IMR-90 (cell line): ENCODE data around the gene TBC1D22B. TPM values are rescaled to one million over a fixed set of nuclear protein-coding genes. Genes with fewer than 3 reads are reported as not detected.

Source experiments
- BHLHE40 ChIP-seq: fragments of 150-350 bp; IDR thresholded peaks from 2 replicates; pipeline ENCODE4 v1.6.1; 2016; ENCODE audit warnings: mild to moderate bottlenecking, low read depth, low read length
- FOS ChIP-seq: fragments of 150-350 bp; IDR thresholded peaks from 2 replicates; pipeline ENCODE4 v1.6.1; 2016; ENCODE audit warnings: low read depth, low read length
- MXI1 ChIP-seq: IDR thresholded peaks from 2 replicates; pipeline ENCODE4 v1.6.1; 2012; ENCODE audit warnings: low read depth, mild to moderate bottlenecking, low read length, moderate library complexity, borderline replicate concordance
- POLR2A ChIP-seq: IDR thresholded peaks from 2 replicates; pipeline ENCODE4 v1.6.1; 2012; ENCODE audit warnings: mild to moderate bottlenecking, low read depth, low read length
- RCOR1 ChIP-seq: IDR thresholded peaks from 2 replicates; pipeline ENCODE4 v1.6.1; 2012; ENCODE audit warnings: mild to moderate bottlenecking, low read length, improper control_type of control experiment; ENCODE audit not compliant: insufficient replicate concordance
- SMC3 ChIP-seq: fragments of 150-350 bp; IDR thresholded peaks from 2 replicates; pipeline ENCODE4 v1.6.1; 2016; ENCODE audit warnings: low read depth, mild to moderate bottlenecking, antibody characterized with exemption, low read length, moderate library complexity
- polyA plus RNA-seq, 3 experiments: library from polyadenylated mRNA; depleted of rRNA; stranded (reverse); fragments of >200 nt; gene quantifications; 2 replicates each; pipeline ENCODE4 v1.2.3, GENCODE V29; 2012; ENCODE audit warnings: low replicate concordance in 1 of 3
- total RNA-seq: library from RNA; depleted of rRNA; stranded (reverse); fragments of >200 nt; gene quantifications from 2 replicates; pipeline ENCODE4 v1.2.3, GENCODE V29; 2012
- TF ChIP-seq, protein P1 (sequence below): fragments of 150-350 bp; IDR thresholded peaks from 2 replicates; pipeline ENCODE4 v1.6.1; 2017; ENCODE audit warnings: mild to moderate bottlenecking, antibody characterized with exemption, low read length, low read depth

Gene TBC1D22B
- total and polyA plus RNA-seq, 2 of the 4 experiments (the other 2 are of a cell fraction) = 6.6 to 7.5 TPM

DNA sequence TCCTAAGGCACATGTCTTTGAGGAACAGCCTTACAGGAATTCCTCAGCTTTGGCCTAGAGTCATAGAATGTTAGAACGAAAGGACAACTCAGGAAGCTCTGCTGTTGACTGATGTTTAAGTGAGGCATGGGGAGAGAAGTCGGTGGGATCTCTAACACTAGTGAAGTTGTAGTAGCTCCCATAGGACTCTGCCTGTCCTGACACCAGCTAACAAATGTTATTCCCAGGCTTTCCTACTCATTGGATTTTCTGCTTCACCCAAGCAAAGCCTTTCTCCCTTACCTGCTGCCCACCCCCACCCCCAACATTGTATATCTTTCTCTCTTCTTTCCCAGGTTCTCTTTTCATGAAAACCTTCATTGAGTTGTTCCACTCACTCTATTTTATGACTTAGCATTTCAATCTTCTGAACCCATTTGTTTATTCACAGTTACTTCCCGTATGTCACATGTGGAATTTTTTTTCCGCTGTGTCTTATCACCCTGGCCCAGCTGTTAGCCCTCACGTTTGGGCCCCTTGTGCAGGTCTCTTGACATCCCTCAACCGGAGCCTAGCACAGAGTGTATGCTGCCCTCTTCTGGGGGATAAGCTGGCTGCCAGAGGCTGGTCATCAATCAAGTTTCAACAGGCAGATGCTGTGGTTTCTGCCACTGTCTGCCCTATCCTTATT lies 57.0 kb downstream of the TBC1D22B start (continued):
- TF ChIP-seq RCOR1 = no peak
- 0 out of 2 replicates have a peak, but pooled peaks have one; percentile 16 for TF ChIP-seq SMC3
- TF ChIP-seq POLR2A = no peak
- TF ChIP-seq FOS = no peak
- no peak for TF ChIP-seq MXI1
- TF ChIP-seq, protein P1, sequence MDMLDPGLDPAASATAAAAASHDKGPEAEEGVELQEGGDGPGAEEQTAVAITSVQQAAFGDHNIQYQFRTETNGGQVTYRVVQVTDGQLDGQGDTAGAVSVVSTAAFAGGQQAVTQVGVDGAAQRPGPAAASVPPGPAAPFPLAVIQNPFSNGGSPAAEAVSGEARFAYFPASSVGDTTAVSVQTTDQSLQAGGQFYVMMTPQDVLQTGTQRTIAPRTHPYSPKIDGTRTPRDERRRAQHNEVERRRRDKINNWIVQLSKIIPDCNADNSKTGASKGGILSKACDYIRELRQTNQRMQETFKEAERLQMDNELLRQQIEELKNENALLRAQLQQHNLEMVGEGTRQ = no peak
- peak; percentile 42 for TF ChIP-seq BHLHE40
